Endodermal cell (in vitro differentiated cells): ENCODE measurements around the gene PSME3IP1. TPM values are rescaled to one million over a fixed set of nuclear protein-coding genes. Genes with fewer than 3 reads are reported as not detected.

Experiments used
- DNase-seq: peaks from one replicate; pipeline ENCODE4 v3.0.0-alpha.2; 2017
- H3K27ac ChIP-seq: 2 replicates; pipeline ENCODE4 v1.5.1; 2013; ENCODE audit warnings: mild to moderate bottlenecking, low read depth, low read length, moderate library complexity
- H3K27me3 ChIP-seq: 2 replicates; pipeline ENCODE4 v1.6.1; 2013; ENCODE audit warnings: mild to moderate bottlenecking, low read length, moderate library complexity; ENCODE audit not compliant: insufficient read depth, control insufficient read depth, poor library complexity, severe bottlenecking
- H3K36me3 ChIP-seq: 2 replicates; pipeline ENCODE4 v1.7.0; 2013; ENCODE audit warnings: mild to moderate bottlenecking, low read length, moderate library complexity; ENCODE audit not compliant: control insufficient read depth, insufficient read depth
- H3K4me1 ChIP-seq: one replicate; pipeline ENCODE4 v1.7.0; 2013; ENCODE audit warnings: low read length; ENCODE audit not compliant: control insufficient read depth, insufficient read depth
- H3K4me3 ChIP-seq: 2 replicates; pipeline ENCODE4 v1.5.1; 2013; ENCODE audit warnings: mild to moderate bottlenecking, low read length, moderate library complexity
- H3K9ac ChIP-seq: 2 replicates; pipeline ENCODE4 v1.6.1; 2013; ENCODE audit warnings: mild to moderate bottlenecking, low read length, moderate library complexity; ENCODE audit not compliant: poor library complexity, severe bottlenecking; ENCODE audit errors: extremely low read depth
- H3K9me3 ChIP-seq: 2 replicates; pipeline ENCODE4 v1.6.1; 2013; ENCODE audit warnings: mild to moderate bottlenecking, low read length, moderate library complexity; ENCODE audit not compliant: control insufficient read depth
- H3K27ac Mint-ChIP-seq: 2 replicates; pipeline ENCODE4 v1.8.0; 2020; ENCODE audit warnings: mixed read lengths
- H3K27me3 Mint-ChIP-seq: 2 replicates; pipeline ENCODE4 v1.8.0; 2021; ENCODE audit warnings: mild to moderate bottlenecking, mixed read lengths; ENCODE audit not compliant: insufficient read depth
- H3K36me3 Mint-ChIP-seq: 2 replicates; pipeline ENCODE4 v1.8.0; 2020; ENCODE audit warnings: low read depth, mixed read lengths
- H3K4me1 Mint-ChIP-seq: 2 replicates; pipeline ENCODE4 v1.8.0; 2020; ENCODE audit warnings: mixed read lengths
- H3K4me3 Mint-ChIP-seq: 2 replicates; pipeline ENCODE4 v1.8.0; 2020; ENCODE audit warnings: mild to moderate bottlenecking, moderate library complexity, mixed read lengths
- H3K9me3 Mint-ChIP-seq: 2 replicates; pipeline ENCODE4 v1.8.0; 2020; ENCODE audit warnings: mild to moderate bottlenecking, mixed read lengths
- CTCF ChIP-seq: fragments of 200-600 bp; sonication (generic); conservative IDR thresholded peaks from 2 replicates; pipeline ENCODE4 v1.5.0; 2021; ENCODE audit warnings: antibody characterized with exemption, mild to moderate bottlenecking
- WGBS, 2 experiments: methylation state at CpG; one replicate each; pipeline versions ENCODE4 v1.1.5 to v1.1.7; 2013; ENCODE audit warnings: missing lambda C conversion rate in 2 of 2, mixed read lengths in 1 of 2; ENCODE audit not compliant: insufficient coverage in 1 of 2, insufficient read length in 1 of 2; 5-methylcytosine and 5-hydroxymethylcytosine counted together
- total RNA-seq, 2 donors: library from RNA; stranded (reverse); fragmentation: NEBNext Ultra II Directional in 1 of 2; extraction: Animal tissue kit (Norgen Biotek cat#: 25700) in 1 of 2; gene quantifications; 2 replicates in 1 of 2; 3 replicates in 1 of 2; pipeline ENCODE4 v1.2.1, GENCODE V29; 2021

The PSME3IP1 gene
- total RNA-seq, 2 donors from 2014 or later: 94.2 to 102 TPM

DNA sequence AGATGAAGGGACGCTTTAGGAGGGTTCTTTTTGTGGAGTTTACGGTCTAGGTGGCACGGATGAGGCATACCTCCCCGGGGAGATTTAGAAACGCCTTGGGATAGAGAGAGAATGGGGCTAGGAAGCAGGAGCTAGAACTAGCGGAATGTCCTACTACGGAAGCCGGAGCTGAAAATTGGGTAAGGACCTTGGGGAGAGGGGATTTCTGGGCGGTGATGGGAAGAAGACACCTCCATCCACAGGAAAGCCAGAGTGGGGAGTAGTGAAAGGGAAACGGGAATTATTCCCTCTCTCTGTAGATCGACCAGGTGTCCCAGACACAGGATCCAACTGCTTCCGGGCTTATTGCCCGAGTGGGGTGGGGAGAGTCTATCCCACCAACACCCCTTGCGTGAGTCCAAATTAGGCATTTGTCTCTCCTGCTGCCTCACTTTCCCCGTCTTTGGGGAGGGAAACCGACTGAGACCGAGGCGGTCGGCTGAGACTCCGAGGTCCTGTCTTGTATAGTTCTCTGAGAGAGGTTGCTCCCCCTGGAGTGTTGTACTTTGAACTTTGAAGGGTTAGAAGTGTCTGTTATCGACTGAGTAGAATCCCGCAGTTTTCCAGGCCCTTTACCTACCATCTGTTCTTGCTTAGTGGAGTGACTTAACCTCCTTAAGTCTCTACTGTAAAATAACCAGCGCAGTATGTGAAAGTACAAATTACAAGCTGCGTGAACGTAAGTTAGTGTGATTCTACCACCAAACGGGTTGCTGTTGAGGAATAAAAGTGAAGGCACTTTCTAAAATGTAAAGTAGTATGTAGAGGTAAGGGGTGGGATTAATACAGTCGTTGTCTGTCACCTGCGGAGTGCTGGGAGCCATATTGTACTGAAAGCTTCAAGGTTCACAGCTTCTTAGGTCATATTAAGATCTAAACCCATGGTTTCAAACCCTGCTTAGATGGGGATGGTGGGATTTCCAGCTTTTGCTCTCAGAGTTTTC is 1.3 kb upstream of the PSME3IP1 start:
- Histone ChIP-seq H3K36me3 (peaks cover 13% of the 10 kb centered on the region), H3K27ac (peak overlapping the region; percentile 91), H3K4me1 (no peaks in the 10 kb centered on the region), H3K27me3 (no peaks in the 10 kb centered on the region), H3K4me3 (peak overlapping the region; percentile 95), H3K9me3 (no peaks in the 10 kb centered on the region), H3K9ac (peak overlapping the region; percentile 65)
- H3K4me1 Mint-ChIP-seq: peaks cover 18% of the 10 kb centered on the region
- H3K27ac Mint-ChIP-seq: peak overlapping the region; percentile 95
- no peak for TF ChIP-seq CTCF
- H3K36me3 Mint-ChIP-seq: peaks cover 8% of the 10 kb centered on the region
- peaks cover 7% of the 10 kb centered on the region for H3K27me3 Mint-ChIP-seq
- H3K9me3 Mint-ChIP-seq: no peaks in the 10 kb centered on the region
- WGBS, 2 experiments: 3 to 8% methylated on average over 16 to 28 of the region's 28 CpGs
- peak; percentile 71 for DNase-seq
- H3K4me3 Mint-ChIP-seq: peak overlapping the region; percentile 99

GRCh38 chr16:57185446-57185944 is 344 bp downstream of the PSME3IP1 start:
- H3K27me3 Mint-ChIP-seq: peaks cover 23% of the 10 kb centered on the region
- no peaks in the 10 kb centered on the region for H3K9me3 Mint-ChIP-seq
- peaks cover 8% of the 10 kb centered on the region for H3K36me3 Mint-ChIP-seq
- peak overlapping the region; percentile 99 for H3K4me3 Mint-ChIP-seq
- H3K9me3 ChIP-seq: no peaks in the 10 kb centered on the region
- peak overlapping the region; percentile 87 for H3K27ac Mint-ChIP-seq
- peak overlapping the region; percentile 95 for H3K4me3 ChIP-seq
- no peak for DNase-seq
- peak overlapping the region; percentile 68 for H3K9ac ChIP-seq
- 0 to 1% methylated on average over 14 to 37 of the region's 37 CpGs for WGBS, 2 experiments
- TF ChIP-seq CTCF: no peak
- peak overlapping the region; percentile 72 for H3K27ac ChIP-seq
- no peaks in the 10 kb centered on the region for H3K27me3 ChIP-seq
- no peaks in the 10 kb centered on the region for H3K4me1 ChIP-seq
- H3K4me1 Mint-ChIP-seq: peaks cover 17% of the 10 kb centered on the region
- peaks cover 13% of the 10 kb centered on the region for H3K36me3 ChIP-seq

- TF ChIP-seq CTCF: no peak
- H3K4me3 ChIP-seq: peak overlapping the region; percentile 95
- H3K36me3 ChIP-seq: peaks cover 10% of the 10 kb centered on the region
- no peaks in the 10 kb centered on the region for H3K4me1 ChIP-seq
- H3K4me1 Mint-ChIP-seq: peaks cover 17% of the 10 kb centered on the region
- peak; percentile 51 for DNase-seq
- H3K9me3 Mint-ChIP-seq: no peaks in the 10 kb centered on the region
- peak overlapping the region; percentile 72 for H3K27ac ChIP-seq
- H3K36me3 Mint-ChIP-seq: peaks cover 8% of the 10 kb centered on the region
- H3K9ac ChIP-seq: peak overlapping the region; percentile 68
- 29 to 30% methylated on average over 13 to 15 of the region's 15 CpGs for WGBS, 2 experiments
- H3K27ac Mint-ChIP-seq: no peak overlapping the region
- H3K4me3 Mint-ChIP-seq: peak overlapping the region; percentile 99
- peaks cover 27% of the 10 kb centered on the region for H3K27me3 Mint-ChIP-seq
- H3K9me3 ChIP-seq: no peaks in the 10 kb centered on the region
- no peaks in the 10 kb centered on the region for H3K27me3 ChIP-seq
These were observed 873 bp downstream of the PSME3IP1 start for GRCh38 chr16:57184887-57185445.
